H9 (cell line): ENCODE measurements around the gene CCDC7. TPM values are rescaled to one million over a fixed set of nuclear protein-coding genes. Genes with fewer than 3 reads are reported as not detected.

Source experiments
- DNase-seq: peaks from one replicate; pipeline ENCODE4 v3.0.0-alpha.2; 2017
- H2AFZ ChIP-seq: one replicate; pipeline ENCODE4 v1.6.1; 2013; ENCODE audit warnings: mild to moderate bottlenecking, low read length, control low read depth, moderate library complexity
- H2AK5ac ChIP-seq: 2 replicates; pipeline ENCODE4 v1.6.1; 2013; ENCODE audit warnings: low read length, control low read depth, mixed read lengths; ENCODE audit not compliant: insufficient read length
- H2BK120ac ChIP-seq: one replicate; pipeline ENCODE4 v1.6.1; 2013; ENCODE audit warnings: low read depth, mild to moderate bottlenecking, low read length, control low read depth, inconsistent platforms; ENCODE audit not compliant: poor library complexity, severe bottlenecking
- H2BK12ac ChIP-seq: 2 replicates; pipeline ENCODE4 v1.6.1; 2013; ENCODE audit warnings: low read length, control low read depth, mixed read lengths, low read depth; ENCODE audit not compliant: insufficient read length
- H2BK15ac ChIP-seq: 2 replicates; pipeline ENCODE4 v1.6.1; 2013; ENCODE audit warnings: low read depth, low read length, control low read depth
- H2BK20ac ChIP-seq: one replicate; pipeline ENCODE4 v1.6.1; 2013; ENCODE audit warnings: low read depth, mild to moderate bottlenecking, low read length, control low read depth, inconsistent platforms; ENCODE audit not compliant: poor library complexity, severe bottlenecking
- H2BK5ac ChIP-seq: 2 replicates; pipeline ENCODE4 v1.6.1; 2013; ENCODE audit warnings: low read length, control low read depth, mixed read lengths; ENCODE audit not compliant: insufficient read length
- H3K14ac ChIP-seq: 2 replicates; pipeline ENCODE4 v1.6.1; 2013; ENCODE audit warnings: low read length, control low read depth; ENCODE audit not compliant: insufficient read depth
- H3K18ac ChIP-seq: 2 replicates; pipeline ENCODE4 v1.6.1; 2013; ENCODE audit warnings: low read depth, mild to moderate bottlenecking, mixed read lengths, low read length, control low read depth; ENCODE audit not compliant: insufficient read length
- H3K23ac ChIP-seq: 2 replicates; pipeline ENCODE4 v1.6.1; 2013; ENCODE audit warnings: low read length, control low read depth, mixed read lengths, low read depth; ENCODE audit not compliant: insufficient read length
- H3K23me2 ChIP-seq: 2 replicates; pipeline ENCODE4 v1.6.1; 2013; ENCODE audit warnings: low read depth, mild to moderate bottlenecking, mixed read lengths, low read length, control low read depth; ENCODE audit not compliant: insufficient read length, poor library complexity, severe bottlenecking
- H3K27ac ChIP-seq: 2 replicates; pipeline ENCODE4 v1.5.1; 2013; ENCODE audit warnings: low read length, control low read depth, mixed read lengths, low read depth; ENCODE audit not compliant: insufficient read length
- H3K27me3 ChIP-seq: 2 replicates; pipeline ENCODE4 v1.6.1; 2013; ENCODE audit warnings: low read length, control low read depth, inconsistent platforms; ENCODE audit not compliant: insufficient read depth
- H3K4ac ChIP-seq: 2 replicates; pipeline ENCODE4 v1.6.1; 2013; ENCODE audit warnings: low read depth, mild to moderate bottlenecking, control low read depth, inconsistent platforms, low read length, moderate library complexity
- H3K4me1 ChIP-seq: 2 replicates; pipeline ENCODE4 v1.6.1; 2013; ENCODE audit warnings: low read length, control low read depth, inconsistent platforms; ENCODE audit not compliant: insufficient read depth
- H3K4me2 ChIP-seq: 2 replicates; pipeline ENCODE4 v1.6.1; 2013; ENCODE audit warnings: low read length, control low read depth, mixed read lengths; ENCODE audit not compliant: insufficient read length, insufficient read depth
- H3K56ac ChIP-seq: 2 replicates; pipeline ENCODE4 v1.6.1; 2013; ENCODE audit warnings: low read depth, mild to moderate bottlenecking, mixed read lengths, low read length, control low read depth; ENCODE audit not compliant: insufficient read length
- H3K79me1 ChIP-seq: 2 replicates; pipeline ENCODE4 v1.6.1; 2013; ENCODE audit warnings: low read depth, mild to moderate bottlenecking, moderate library complexity, low read length, control low read depth, inconsistent platforms; ENCODE audit not compliant: insufficient read depth, poor library complexity, severe bottlenecking
- H3K79me2 ChIP-seq: 2 replicates; pipeline ENCODE4 v1.6.1; 2013; ENCODE audit warnings: low read length, control low read depth, inconsistent platforms; ENCODE audit not compliant: insufficient read depth
- H3K9ac ChIP-seq: 2 replicates; pipeline ENCODE4 v1.6.1; 2013; ENCODE audit warnings: low read length, control low read depth, mixed read lengths; ENCODE audit not compliant: insufficient read length; ENCODE audit errors: extremely low read depth
- H3K9me3 ChIP-seq: one replicate; pipeline ENCODE4 v1.6.1; 2013; ENCODE audit warnings: low read depth, low read length, inconsistent platforms; ENCODE audit not compliant: control insufficient read depth
- H3T11ph ChIP-seq: one replicate; pipeline ENCODE4 v1.6.1; 2013; ENCODE audit warnings: mild to moderate bottlenecking, low read length, control low read depth, inconsistent platforms
- H4K20me1 ChIP-seq: one replicate; pipeline ENCODE4 v1.6.1; 2013; ENCODE audit not compliant: control insufficient read depth, insufficient read length, insufficient read depth
- H4K5ac ChIP-seq: 2 replicates; pipeline ENCODE4 v1.6.1; 2013; ENCODE audit warnings: low read depth, mild to moderate bottlenecking, mixed read lengths, low read length, control low read depth; ENCODE audit not compliant: insufficient read length
- H4K8ac ChIP-seq: replicated peaks from 2 replicates; pipeline ENCODE4 v1.6.1; 2013; ENCODE audit warnings: low read length, control low read depth, mixed read lengths, low read depth; ENCODE audit not compliant: insufficient read length
- H4K91ac ChIP-seq: 2 replicates; pipeline ENCODE4 v1.6.1; 2013; ENCODE audit warnings: low read depth, mild to moderate bottlenecking, moderate library complexity, mixed read lengths, low read length, control low read depth; ENCODE audit not compliant: insufficient read length
- H3K27ac Mint-ChIP-seq, 3 experiments: 2 replicates in 2 of 3; 3 replicates in 1 of 3; pipeline ENCODE4 v1.8.0; 2020 to 2021; ENCODE audit warnings: mixed read lengths in 3 of 3, mild to moderate bottlenecking in 1 of 3, moderate library complexity in 1 of 3
- H3K27me3 Mint-ChIP-seq: 2 replicates; pipeline ENCODE4 v1.8.0; 2021; ENCODE audit warnings: low read depth, mild to moderate bottlenecking, moderate library complexity, mixed read lengths
- H3K36me3 Mint-ChIP-seq, 3 experiments: 2 replicates in 2 of 3; 3 replicates in 1 of 3; pipeline ENCODE4 v1.8.0; 2020 to 2021; ENCODE audit warnings: low read depth in 3 of 3, mixed read lengths in 3 of 3; ENCODE audit not compliant: insufficient read depth in 1 of 3
- H3K4me1 Mint-ChIP-seq, 2 experiments: 2 replicates each; pipeline ENCODE4 v1.8.0; 2020; ENCODE audit warnings: mixed read lengths in 2 of 2
- H3K4me3 Mint-ChIP-seq, 2 experiments: 2 replicates in 1 of 2; 3 replicates in 1 of 2; pipeline ENCODE4 v1.8.0; 2020 to 2021; ENCODE audit warnings: mild to moderate bottlenecking in 2 of 2, mixed read lengths in 2 of 2, moderate library complexity in 1 of 2
- H3K9me3 Mint-ChIP-seq, 2 experiments: 2 replicates in 1 of 2; 3 replicates in 1 of 2; pipeline ENCODE4 v1.8.0; 2020; ENCODE audit warnings: mild to moderate bottlenecking in 2 of 2, mixed read lengths in 2 of 2, moderate library complexity in 1 of 2
- CTCF ChIP-seq: fragments of 200-600 bp; sonication (generic); conservative IDR thresholded peaks from 3 replicates; pipeline ENCODE4 v1.8.0; 2021; ENCODE audit warnings: antibody characterized with exemption, mild to moderate bottlenecking
- WGBS: extraction: QIAGEN DNeasy Blood & Tissue Kit; methylation state at CpG from one replicate; pipeline ENCODE4 v1.1.7; 2013; ENCODE audit warnings: missing lambda C conversion rate, low lambda C conversion rate, mixed read lengths; ENCODE audit not compliant: insufficient read length; ENCODE audit errors: extremely low coverage; 5-methylcytosine and 5-hydroxymethylcytosine counted together
- total RNA-seq: library from RNA; stranded (reverse); gene quantifications from 2 replicates; pipeline ENCODE4 v1.2.1, GENCODE V29; 2021

CCDC7 gene
- total RNA-seq, 1 experiment from 2014 or later = 1.6 TPM

GRCh38 chr10:32661346-32661745 lies 215.4 kb downstream of the CCDC7 start:
- no peak overlapping the region for H4K5ac ChIP-seq
- H3K4me1 ChIP-seq = no peaks in the 10 kb centered on the region
- H3K4ac ChIP-seq = no peak overlapping the region
- H3K9me3 Mint-ChIP-seq = peaks cover 34 to 38% of the 10 kb centered on the region in 2 experiments
- no peaks in the 10 kb centered on the region for H4K20me1 ChIP-seq
- H3K27ac ChIP-seq = no peak overlapping the region
- no peak overlapping the region for H3K56ac ChIP-seq
- H2BK5ac ChIP-seq = no peak overlapping the region
- no peaks in the 10 kb centered on the region for H3K79me1 ChIP-seq
- H3T11ph ChIP-seq = no peak overlapping the region
- no peak overlapping the region for H3K4me2 ChIP-seq
- no CpG with 5 or more reads among the region's 2 CpGs for WGBS
- H3K27ac Mint-ChIP-seq = no peak overlapping the region
- H2BK15ac ChIP-seq = no peak overlapping the region
- no peak for DNase-seq
- no peaks in the 10 kb centered on the region for H3K27me3 ChIP-seq
- H2BK12ac ChIP-seq = no peak overlapping the region
- peaks cover 6 to 24% (median 20%) of the 10 kb centered on the region in 3 experiments for H3K36me3 Mint-ChIP-seq
- no peak for TF ChIP-seq CTCF
- no peak overlapping the region for H3K18ac ChIP-seq
- H2BK120ac ChIP-seq = no peak overlapping the region
- no peak overlapping the region for H2BK20ac ChIP-seq
- H3K79me2 ChIP-seq = no peaks in the 10 kb centered on the region
- no peak overlapping the region for H2AFZ ChIP-seq
- no peak overlapping the region for H3K23ac ChIP-seq
- H3K4me3 Mint-ChIP-seq = no peak overlapping the region
- H4K91ac ChIP-seq = no peak overlapping the region
- no peak overlapping the region for H4K8ac ChIP-seq
- H3K9ac ChIP-seq = no peak overlapping the region
- H3K14ac ChIP-seq = no peak overlapping the region
- no peaks in the 10 kb centered on the region for H3K23me2 ChIP-seq
- H3K27me3 Mint-ChIP-seq = no peaks in the 10 kb centered on the region
- H3K9me3 ChIP-seq = peaks cover 7% of the 10 kb centered on the region
- H2AK5ac ChIP-seq = no peak overlapping the region
- peaks cover 0 to 3% of the 10 kb centered on the region in 2 experiments; a peak in 1 of 4 replicates for H3K4me1 Mint-ChIP-seq
